HG02678 (cell line): Measurements from ENCODE around the gene CLDN2.
"Not testable (repeated sequence)": the region's sequence is repeated elsewhere in the genome, so short reads cannot be mapped to it uniquely, and the experiment has no call there.

Experiments
- ATAC-seq: cut with Tn5 transposase; IDR thresholded peaks from one replicate; pipeline ENCODE4 v1.9.1; 2021; ENCODE audit warnings: mild to moderate bottlenecking, moderate library complexity; ENCODE audit not compliant: unreplicated experiment

CLDN2 gene, protein sequence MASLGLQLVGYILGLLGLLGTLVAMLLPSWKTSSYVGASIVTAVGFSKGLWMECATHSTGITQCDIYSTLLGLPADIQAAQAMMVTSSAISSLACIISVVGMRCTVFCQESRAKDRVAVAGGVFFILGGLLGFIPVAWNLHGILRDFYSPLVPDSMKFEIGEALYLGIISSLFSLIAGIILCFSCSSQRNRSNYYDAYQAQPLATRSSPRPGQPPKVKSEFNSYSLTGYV

DNA sequence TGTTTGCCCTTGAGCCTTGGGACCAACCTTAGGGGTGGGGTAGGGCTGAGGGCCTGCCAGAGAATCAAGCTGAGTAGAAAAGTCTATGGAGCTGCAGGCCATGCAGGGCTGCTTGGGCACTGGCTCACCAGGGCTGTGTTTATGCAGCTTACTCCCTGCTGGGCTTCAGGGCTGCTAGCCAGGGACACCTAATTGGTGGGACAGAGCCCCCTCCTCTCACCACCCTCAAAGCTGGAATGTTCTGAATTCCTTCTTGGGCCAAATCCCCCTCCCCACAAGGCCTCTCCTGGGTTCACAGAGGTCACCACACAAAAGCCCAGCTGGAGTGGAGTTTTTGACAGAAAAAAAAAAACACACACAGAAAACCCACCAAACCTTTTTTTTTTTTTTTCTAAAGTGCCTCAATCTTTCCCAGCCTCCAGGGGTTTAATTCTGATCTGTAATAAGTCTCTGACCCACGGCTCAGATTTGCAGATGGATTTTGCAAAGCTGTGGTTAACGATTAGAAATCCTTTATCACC is at the start of gene CLDN2:
Gene CLDN2, plus strand, starts transcription at position 471 of the 521 bp plus-strand sequence. CDS start 7,827 bp downstream, outside the sequence.
- no peak for ATAC-seq

DNA sequence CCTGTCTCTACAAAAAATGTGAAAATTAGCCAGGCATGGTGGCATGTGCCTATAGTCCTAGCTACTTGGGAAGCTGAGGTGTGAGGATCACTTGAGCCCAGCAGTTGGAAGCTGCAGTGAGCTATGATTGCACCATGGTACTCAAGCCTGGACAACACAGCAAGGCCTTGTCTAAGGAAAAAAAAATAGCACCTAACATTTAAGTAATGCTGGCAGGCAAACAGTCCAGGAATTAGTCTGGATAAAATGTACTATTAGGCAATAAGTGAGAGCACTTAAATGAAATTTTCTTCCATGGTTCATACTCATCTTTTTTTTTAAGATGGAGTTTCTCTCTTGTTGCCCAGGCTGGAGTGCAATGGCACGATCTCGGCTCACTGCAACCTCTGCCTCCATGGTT is 47.4 kb upstream of the CLDN2 start:
- ATAC-seq: not testable (repeated sequence)

DNA sequence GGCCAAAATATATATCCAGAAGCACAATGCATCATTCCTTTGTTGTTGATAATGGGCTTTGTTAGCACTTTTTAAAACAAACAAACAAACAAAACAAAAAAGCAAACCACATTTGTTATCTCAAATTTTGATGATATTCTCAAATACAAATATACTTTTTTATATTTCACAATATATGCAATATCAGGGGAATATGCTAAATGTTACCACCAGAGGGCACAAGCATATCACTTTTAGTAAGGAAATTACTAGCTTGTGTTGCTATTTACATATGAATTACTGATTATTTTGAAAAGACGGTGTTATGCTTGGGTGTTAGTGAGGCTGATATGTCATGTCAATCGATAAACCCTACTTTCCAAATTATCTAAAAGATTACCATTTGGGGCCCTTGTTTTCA is 46.1 kb upstream of the CLDN2 start:
- no peak for ATAC-seq

DNA sequence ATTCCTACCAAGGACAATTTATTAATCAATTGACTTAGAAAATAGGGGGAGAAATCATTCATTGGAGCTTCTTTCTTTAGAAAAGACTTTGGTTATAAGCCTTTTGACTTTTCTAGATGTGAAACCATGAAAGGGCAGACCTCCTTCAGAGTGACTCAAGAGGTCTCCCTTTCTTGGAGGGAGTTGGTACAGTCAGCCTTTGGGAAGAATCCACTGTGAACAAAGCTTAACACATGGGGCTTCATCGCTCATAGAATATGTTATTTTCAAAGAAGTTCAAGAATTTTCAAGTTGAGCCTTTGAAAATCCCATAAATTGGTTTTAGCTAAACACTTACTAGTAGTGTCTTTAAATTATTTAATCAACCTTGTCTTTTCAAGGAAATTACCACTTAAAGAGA is 45.1 kb upstream of the CLDN2 start:
- ATAC-seq: no peak

DNA sequence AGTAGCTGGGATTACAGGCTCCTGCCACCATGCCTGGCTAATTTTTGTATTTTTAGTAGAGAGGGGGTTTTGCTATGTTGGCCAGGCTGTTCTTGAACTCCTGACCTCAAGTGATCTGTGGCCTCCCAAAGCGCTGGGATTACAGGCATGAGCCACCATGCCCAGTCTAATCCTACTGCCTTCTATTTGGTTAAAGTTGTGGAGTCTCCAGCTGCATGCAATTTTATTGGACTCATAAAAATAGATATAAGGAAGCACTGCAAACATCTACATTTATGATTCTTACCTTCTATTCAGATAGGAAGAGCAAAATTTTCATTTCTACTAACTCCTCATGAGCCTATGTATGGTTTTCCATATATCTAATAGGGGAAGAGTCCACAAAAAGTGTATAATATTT is 30.7 kb upstream of the CLDN2 start:
- ATAC-seq: no peak

DNA sequence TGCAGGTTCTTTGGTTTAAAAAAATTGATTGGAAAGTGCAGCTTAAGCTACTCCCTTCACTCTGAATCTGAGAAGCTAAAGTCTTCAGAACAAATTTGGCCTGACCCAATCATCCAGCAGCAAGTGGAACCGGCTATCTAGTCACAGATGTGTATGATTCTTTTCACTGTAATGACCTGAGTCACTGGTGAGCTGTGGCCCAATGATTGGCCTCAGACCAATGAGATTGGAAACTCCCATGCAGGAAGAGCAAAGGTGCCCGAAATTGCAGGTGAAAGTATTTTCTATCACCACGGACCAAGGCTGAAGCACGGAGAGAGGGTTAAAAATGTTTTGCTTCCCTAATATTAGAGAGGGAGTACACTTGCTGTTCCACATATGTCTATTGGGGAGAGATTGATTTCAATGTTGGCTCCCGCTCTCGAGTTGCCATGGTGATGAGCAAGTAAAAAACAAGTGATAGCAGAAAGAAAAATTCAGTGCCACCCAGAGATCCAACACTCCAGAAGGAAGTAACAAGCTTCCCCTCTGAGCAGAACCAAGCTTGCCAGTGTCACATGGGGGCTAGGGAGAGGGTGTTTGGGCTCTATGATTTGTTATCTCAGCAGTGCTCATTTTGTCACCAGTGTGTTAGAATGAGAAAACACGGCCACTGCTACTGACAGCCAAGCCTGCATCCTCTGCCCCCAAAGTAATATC is 28.3 kb upstream of the CLDN2 start:
- ATAC-seq: no peak

DNA sequence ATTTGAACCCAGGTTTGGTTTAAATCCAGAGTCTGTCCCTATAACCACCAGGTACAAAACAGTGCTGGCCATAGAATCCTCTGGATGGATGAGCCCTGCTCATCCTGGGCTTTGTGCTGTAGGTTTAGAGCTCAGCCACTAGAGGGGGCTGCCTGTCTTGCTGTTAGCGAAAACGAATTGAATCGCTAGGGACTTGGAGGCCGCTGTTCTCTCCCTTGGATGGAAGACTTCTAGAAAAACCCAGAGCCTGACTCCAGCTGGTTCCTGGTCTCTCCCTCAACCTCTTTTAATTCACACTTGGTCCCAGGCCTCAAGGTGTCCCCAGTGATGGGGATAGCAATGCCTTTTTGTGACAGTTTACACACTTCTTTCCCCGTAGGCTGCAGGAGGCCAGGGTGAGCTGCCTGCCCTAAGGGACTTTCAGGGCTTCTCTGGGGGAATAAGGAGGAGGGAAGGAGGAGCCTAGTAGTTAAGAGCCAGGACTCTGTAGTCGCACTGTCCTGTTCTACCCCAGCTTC is 25.8 kb upstream of the CLDN2 start:
- ATAC-seq: peak; percentile 71

DNA sequence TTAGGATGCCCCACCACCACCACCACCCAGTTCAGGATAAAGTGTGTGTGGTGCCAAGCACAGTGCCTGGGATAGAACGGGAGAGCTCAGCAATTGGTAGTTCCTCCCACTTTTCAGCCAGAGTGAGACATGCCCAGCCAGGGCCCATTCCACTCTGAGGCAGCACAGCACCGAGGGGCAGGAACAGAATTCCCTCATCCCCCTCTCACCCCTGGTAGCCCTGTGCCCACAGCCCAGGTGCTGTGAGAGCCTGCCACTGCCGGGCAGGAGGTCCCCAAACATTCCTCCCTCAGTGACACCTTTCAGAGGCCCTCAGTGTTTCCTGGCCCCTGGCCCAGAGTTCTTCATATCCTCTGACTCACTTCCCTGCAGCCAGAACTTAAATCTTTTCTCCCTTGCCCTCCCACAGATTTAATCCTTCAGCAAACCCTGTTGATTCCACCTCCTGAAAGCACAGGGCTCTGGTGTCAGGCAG is 25.2 kb upstream of the CLDN2 start:
- ATAC-seq: no peak

DNA sequence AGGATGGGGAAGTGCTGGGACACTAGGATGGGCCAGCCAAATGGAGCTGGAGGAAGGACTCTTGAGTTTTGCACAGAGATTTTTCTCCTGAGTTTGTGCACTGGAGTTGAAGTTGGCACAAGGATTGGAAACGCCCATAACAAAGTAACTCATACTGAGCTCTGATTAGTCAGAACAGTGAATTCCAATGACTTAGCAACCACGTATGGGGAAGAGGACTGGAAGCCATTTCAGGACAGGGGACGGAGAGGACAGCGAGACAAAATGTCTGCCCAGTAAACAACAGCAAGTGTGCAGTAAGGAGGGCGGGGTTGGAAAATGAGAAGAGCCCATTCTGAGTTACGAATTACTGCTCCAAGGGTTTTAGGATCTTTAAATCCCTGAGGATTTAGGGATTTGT is 22.9 kb upstream of the CLDN2 start:
- ATAC-seq: no peak

DNA sequence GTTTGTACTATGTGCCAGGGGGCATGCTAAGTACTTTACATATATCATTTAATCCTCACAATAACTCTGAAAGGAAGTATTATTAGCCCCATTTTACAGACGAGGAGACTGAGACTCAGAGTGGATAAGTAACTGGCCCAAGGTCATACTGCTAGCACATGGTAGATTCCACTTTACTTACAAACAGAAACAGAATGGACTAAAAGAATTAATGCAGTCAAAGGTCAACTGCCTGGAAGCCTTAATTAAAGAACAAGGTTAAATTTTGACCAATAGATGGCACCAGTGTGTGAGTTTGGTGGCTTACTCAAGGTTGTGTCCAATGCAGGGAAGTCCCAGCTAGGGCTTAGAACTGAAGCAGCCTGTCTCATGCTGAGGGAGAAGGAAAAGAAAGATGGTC is 21.7 kb upstream of the CLDN2 start:
- ATAC-seq: peak; percentile 84

DNA sequence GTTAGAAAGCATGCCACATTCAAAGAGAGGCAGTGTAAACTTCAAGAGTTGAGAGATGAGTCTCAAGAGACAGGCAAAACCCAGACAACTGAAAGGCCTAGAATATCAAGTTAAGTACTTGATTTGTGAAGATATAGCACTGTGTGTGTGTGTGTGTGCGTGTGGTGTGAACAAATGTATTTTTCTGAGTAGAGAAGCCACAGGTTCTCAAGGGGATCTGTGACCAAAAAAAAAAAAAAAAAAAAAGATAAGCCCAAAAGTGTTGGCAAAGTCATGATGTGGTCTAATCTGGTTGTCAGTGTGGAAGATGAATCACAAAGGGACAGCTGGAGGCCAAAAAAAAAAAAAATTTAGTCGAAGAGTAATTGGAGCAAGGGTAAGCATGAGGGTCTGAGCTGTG is 20.9 kb upstream of the CLDN2 start:
- no peak for ATAC-seq

DNA sequence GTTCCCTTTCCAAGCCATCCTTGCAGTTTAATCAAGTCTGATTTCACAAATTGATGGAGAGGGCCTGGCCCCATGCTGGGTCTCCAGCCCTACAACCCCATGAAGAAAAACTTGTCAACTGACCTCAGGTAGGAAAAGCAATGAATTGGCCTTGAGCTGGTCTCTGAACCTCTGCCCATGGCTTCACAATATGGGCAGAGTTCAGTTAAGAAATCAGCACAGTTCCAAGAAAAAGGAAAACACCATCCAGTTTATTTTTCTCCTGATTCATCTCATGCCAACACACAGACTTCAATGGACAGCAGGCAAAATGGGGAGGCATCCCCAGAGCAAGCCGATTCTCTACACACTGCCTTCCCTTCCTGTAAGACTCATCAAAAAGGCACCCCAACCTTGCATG is 20.4 kb upstream of the CLDN2 start:
- no peak for ATAC-seq

DNA sequence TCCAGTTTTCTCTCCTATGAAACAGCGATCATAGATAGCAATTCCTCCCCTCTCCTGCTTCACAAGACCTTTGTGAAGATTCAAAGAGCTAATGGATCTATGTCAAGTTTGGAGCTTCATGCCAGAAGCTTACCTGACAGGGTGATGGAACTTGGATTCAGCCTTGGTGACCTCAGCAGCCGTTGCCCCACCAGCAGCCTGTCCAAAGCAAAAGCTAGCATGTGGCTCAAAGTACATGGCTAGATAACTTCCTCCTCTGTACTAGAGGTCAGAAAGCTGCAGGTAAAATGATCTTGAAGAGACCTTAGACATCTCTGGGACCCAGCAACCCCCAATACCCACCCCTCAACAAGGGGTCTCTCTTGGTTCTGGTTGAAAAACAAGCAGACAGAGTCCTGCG is 18.9 kb upstream of the CLDN2 start:
- no peak for ATAC-seq

DNA sequence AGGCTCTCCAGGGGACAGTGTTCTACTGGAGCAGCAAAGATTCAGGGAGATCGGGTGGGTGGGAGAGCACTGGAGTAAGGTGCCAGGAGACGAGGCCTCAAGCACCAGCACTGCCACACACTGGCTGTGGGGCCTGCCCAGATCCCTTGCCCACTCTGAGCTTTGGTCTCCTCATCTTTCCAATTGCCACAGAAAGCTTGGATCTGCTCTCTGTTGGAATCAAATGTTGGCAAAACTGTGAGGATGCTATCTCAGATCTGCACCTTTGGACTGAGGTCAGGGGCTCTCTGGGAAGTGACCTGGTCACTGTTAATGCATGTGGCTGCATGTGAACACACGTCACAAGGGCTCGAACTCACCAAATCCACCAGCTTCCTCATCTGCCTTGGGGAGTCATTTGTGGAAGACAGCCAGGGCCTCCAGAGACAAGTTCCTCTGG is 18.4 kb upstream of the CLDN2 start:
- no peak for ATAC-seq

DNA sequence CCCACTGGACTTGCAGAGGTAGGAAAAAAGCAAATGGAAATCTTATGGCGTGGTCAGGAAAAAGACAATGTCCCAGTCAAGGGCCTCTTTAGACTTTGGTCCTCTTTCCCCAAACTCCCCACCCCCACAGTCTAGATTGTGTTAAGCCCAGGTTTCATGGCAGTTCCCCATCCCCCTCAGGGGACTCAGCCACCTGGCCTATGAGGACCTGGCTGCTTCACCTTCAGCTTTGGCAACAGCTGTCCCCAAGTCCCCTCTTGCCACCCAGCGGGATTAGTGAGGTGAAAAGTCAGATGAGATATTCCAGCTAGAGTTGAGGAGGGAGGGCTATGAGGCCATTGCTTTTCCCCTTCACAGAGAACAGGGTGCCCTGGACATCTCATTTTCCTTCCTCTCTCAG is 17.5 kb upstream of the CLDN2 start:
- ATAC-seq: no peak

DNA sequence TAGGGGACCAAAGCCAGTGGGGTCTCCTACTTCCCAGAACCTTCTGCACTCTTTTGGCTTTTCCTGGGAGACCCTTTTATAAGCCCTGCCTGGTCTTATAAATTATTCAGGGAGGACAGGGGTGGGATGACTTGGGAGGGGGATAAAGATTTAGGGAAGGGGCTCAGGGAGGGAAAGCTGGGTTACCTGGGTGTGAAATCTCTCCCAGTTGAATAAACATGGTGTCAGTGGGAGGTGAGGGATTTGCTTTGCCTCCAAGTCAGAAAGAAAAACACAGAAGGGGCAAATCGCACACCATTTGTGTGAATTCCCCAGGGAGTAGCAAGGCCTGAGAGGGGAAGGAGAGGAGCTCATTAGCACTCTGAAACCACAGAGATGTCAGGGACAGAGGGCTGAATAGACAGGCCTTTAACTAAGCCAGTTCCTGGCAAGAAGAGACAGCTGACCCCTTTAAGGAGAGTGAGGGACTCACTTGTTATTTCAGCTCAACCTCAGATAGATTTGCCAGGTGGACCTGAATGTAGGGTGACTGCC is 16.8 kb upstream of the CLDN2 start, which contains the start of gene RIPPLY1:
Gene RIPPLY1, minus strand, starts transcription at position 51 of the 534 bp plus-strand sequence. CDS start 54 bp downstream, outside the sequence.
- no peak for ATAC-seq

DNA sequence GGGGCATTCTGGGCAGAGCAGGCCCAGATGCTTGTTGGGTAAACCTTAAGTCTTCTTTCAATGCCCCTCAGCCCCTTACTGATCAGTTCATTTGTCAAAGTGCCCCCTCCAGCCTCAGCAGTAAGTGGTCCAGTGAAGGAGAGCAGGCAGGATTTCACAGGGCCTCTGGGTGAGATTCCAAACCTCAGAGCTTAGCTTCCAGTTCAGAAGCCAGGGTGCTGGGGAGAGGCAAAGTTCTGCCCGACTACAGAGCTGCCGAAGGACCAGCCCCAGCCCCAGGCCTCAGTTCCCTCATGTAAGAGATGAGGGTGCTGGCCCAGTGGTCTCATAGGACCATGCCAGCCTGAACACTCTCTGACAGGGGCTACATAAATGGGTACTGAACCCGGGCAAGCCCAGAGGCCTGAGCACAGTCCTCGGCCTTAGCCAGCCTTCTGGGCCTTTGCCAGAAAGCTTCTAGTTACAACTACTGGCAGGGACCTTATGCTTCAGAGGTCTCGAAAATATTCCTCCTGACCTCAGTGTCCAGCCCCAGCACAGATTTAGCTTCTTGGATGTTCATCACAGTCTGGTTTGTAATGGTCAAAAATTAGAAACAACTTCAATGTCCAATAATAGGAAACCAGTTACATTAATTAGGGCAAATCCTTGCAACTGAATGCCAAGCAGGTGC is 16.2 kb upstream of the CLDN2 start:
- ATAC-seq: no peak

DNA sequence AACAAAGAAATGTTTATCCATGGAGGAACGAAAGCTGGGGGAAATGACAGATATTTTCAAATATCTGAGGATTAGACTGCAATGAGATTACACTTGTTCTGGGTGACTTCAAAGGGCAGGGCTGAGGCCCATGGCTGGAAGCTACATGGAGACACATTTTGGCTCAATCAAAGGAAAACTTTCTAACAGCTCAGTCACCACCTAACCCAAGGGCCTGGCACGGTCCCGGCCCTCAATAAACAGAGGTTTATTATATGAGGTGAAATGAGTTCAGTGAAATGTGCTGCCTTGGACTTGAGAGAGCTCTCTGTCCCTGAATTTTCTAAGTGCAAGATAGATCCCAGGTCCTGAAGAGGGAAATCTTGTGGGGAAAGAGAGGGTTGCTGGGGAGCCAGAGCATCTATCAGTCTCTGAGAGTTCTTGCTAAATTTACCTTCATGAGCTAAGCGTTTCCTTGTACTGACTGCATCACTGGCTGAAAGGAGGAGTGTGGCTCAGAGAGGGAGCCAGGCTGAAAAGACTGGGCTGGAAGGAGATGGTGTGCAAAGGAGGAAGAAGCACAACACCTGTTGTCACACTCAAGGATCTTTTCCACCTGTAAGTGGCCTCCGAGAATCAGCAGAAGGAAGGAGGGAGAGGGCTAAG is 15.0 kb upstream of the CLDN2 start:
- no peak for ATAC-seq

DNA sequence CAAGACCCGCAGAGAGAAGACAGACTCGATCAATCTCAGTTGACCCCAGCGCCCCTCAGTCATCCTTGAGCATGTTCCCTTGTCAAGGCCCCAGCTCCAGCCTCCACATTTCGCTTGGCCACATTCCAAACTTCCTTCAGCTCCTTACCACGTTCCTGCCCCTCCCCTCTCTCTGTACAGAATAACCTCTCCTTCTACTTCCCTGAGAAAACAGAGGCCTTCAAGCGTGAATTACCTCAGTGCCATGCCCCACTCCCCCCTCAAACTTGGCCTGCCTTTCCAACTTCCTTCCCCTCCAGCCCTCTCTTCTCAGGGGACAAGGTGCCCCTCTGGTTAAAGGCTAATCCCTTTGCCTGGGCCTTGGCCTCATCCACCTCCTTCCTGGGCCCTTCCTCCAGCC is 13.8 kb upstream of the CLDN2 start:
- no peak for ATAC-seq

DNA sequence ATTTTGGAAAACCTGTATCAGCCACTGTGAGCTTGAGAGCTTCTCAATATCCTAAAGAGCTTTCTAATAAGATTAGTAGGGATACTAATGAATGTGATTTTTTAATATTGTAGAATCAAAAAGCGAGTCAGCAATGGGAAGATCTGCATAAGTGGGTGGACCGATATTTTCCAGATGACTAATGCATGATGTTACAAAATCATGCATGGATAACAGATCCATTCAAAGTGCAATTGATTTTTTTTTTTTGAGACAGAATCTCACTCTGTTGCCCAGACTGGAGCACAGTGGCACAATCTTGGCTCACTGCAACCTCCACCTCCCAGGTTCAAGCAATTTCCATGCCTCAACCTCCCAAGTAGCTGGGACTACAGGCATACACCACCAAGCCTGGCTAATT is 7.3 kb upstream of the CLDN2 start:
- ATAC-seq: no peak
